Inflammatory macrophage treated with lipopolysaccharide for 1 hour (primary cell): ENCODE data around the gene RAET1L.
"Not testable (repeated sequence)": the region's sequence is repeated elsewhere in the genome, so short reads cannot be mapped to it uniquely, and the experiment has no call there.

Experiments
- DNase-seq, 2 donors: peaks; one replicate each; pipeline ENCODE4 v3.0.0-alpha.2; 2020 to 2022

RAET1L gene, protein sequence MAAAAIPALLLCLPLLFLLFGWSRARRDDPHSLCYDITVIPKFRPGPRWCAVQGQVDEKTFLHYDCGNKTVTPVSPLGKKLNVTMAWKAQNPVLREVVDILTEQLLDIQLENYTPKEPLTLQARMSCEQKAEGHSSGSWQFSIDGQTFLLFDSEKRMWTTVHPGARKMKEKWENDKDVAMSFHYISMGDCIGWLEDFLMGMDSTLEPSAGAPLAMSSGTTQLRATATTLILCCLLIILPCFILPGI

DNA sequence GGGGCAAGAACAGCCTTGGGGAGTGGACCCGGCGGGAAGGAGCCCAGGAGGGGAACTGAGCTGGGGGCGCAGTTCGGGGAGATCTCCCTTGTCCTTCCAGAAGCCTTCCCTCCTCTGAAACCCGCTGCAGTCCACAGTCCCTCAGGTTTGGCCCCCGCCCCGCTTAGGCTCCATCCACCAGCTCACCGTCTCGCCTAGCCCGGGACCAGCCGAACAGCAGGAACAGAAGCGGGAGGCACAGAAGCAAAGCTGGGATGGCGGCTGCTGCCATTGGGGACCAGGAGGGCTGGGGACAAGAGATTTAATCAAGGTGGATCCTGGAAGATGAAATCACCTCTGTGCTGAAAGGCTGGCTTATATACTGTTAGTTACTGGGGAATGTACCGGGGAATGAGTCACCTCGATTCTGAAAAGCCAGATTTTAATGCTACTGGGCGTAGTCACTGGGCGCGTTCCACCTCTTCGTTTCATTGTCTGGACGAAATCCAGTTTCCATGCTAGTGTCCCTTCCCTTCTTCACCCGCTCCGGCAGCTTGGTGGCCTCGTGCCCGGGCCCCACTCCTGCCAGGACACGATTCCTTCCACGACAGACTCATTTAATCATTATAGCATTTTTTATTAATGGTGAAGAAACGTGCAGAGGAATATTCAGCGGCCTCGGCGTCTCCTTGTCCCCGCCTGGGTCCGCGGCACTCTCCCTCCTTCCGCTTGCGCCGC lies at the start of gene RAET1L:
Gene RAET1L (minus strand): TSS at position 332 of the 717 bp plus-strand sequence. CDS start 61 bp downstream, at position 271.
- peak; percentile 23 to 25 for DNase-seq

DNA sequence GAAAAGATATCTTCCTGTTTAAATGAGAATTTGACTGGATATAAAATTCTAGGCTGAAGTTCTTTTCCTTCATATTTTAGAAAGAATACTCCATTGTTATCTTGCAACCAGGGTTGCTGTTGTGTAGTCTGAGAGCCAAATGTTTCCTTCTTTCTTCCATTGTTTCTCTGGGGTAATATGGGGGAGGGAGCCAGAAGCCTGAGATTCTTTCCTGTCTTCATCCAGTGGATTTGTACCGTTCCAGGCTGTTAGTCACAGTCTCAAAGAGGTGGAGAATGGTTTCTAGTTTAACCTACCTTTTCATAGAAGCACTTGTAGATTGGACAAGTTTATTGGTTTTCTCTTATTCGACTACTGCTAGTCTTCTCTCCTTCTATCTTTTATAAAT lies 49.7 kb upstream of the RAET1L start:
- DNase-seq, result no peak

DNA sequence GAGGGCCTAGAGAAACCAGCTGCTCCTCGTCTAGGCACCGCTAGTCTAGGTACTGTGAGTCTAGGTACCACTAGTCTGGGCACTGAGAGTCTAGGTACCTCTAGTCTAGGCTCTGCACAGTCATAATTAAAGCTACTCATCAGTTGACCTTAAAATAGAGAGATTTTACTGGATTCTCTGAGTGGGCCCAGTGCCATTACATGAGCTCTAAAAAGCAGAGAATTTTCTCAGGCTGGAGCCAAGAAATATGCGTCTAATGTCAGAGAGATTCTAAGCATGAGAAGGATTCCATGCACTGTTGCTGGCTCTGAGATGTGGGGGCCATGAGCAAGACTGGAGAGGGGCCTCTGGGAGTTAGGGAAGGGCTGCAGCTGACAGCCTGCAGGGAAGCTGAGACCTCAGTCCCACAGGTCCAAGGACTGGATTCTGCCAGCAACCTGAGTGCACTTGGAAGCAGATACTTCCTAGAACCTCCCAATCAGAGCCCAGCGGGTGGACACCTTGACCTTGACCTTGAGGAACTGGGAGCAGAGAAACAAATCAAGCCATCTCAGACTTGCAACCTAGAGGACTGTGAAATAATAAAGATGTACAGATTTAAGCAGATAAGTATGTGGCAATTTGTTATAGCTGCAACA lies 49.2 kb upstream of the RAET1L start:
- DNase-seq, result not testable (repeated sequence)

DNA sequence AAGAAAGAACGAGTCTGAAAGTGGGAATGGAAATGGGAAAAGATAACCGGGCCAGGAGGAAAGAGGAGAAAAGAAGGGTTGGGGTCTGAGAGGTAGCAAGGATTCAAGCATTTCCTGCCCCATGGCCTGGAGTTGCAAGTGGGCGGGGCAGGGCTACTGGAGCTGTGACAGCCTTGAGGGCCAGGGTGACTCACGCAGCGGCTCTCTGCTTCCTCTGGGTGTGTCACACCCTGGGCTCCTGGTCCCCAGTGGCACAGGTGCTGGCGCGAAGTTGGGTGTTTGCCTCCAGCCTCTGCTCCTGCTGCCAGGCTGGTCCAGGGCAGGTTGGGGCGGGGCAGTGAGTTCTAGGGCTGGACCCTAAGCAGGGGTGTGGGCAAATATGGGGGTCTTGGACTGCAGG lies 46.9 kb upstream of the RAET1L start:
- DNase-seq, result peak; percentile 43 to 47

DNA sequence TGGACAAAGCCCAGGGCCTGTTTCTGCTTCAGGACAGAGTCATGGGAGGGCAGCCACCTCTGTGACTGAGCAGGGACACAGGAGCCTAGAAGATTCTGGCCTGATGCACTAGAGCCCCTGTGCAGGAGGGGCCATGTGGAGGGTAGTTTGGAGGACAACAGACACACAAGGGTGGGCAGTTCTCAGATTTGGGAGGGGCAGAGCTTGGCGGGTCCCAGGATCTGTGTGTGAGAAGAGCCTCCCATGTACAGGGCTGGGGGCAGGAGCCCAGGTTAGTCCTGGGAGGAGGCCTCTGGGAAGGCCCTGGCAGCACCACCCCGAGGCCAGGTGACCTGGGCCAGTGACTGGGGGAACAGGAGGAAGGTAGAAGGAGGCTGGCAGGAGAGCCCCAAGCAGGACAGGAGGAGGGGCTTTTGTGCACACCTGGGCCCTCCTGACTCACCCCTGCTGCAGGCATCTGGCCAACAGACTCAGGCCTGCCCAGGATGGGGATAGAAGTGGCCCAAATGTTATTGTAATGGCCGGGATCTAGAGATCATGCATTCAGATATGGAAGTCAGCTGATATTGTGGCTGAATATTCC lies 45.0 kb upstream of the RAET1L start:
- no peak for DNase-seq

DNA sequence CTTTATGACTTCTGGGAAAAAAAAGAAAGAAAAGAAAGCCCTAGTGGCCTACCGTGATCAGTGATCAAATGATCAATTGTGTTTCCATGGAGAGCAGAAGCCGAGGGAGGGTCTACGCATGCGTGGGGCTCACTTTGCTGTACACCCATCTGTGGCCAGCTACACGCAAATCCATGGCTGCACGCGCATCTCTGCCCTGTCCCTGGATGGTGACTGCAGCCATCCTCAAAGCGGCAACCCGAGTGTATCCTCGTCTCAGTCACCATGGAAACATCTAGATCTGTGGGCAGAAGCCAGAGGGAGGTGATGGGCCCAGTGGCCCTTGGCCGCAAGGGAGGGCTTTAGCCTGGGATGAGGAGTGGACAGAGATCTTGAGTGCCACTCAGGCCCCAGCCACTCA lies 44.4 kb upstream of the RAET1L start:
- DNase-seq, result no peak

DNA sequence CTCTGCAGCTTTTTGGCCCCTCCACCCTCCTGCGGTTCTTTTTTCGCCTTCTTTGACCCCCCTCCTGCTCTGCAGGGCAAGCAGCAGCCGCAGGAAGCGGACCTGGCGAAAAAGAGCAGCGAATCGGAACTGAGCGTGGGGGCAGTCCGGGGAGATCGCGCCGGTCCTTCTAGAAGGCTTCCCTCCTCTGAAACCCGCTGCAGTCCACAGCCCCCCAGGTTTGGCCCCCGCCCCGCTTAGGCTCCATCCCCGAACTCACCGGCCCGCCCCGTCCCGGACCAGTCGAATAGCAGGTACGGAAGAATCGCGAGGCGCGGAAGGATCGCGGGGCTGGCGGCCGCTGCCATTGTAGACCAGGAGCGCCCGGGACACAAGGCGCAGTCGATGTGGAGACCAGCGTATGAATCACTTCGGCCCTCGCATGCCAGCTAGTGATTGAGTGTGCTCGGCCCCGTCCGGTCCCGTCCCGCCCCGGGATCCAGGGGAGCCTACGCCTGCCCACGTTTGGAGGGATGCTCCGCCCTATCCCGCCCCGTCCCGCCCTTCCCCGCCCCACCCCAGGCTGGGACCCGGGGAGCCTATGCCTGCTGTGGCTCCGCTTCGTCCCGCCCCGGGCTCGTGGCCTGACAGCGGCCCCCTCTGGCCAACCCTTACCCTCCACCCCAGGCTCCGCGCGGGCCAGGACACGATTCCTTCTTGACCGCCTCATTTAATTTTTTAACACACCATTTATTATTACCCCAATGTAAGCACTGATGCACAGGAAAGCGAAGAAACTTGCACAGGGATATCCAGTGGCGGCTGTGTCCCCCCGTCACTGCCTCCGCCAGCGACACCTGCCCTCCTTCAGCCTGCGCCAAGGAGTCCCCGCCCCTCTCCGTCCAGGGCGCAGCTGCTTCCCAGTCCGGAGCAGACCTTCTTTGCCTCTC lies 43.7 kb upstream of the RAET1L start, which contains the start of gene ULBP3:
Gene ULBP3 (minus strand): TSS at position 402 of the 929 bp plus-strand sequence. CDS start 55 bp downstream, at position 347.
- DNase-seq, result peak; percentile 74 to 80

DNA sequence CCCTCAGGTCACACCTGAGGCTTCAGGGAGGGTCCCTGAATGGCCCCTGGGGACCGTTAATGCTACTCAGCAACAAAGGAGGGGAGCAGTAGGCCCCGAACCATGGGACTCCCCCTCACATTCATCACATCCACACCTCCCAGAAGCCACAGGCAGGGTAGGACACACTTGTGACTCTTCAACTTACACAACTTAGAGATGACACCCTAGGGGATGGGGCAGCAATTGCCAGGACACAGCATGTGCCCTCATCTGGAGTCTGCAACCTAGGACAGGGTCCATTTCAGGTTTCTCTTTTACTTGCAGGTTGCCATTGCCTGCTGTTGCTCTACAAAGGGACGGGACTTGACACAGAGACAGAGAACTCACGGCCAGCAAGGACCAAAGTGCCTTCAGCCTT lies 42.8 kb upstream of the RAET1L start:
- no peak for DNase-seq

DNA sequence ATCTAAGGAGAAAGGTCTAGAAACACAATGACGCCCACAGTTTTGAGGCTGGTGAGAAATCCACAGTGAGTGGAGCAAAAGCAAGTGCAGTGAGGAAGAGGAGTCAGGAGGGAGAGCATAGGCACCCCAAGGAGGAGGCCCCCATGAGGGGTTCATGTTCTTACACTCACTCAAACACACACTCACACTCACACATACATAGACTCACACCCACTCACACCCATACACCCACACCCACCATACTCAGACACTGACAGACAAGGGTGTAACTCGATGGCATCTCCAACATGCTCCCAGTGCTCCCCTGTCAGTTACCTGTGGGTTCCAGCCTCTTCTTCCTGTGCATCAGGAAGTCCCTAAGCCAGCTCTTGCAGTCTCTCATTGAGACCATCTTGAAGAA lies 39.8 kb upstream of the RAET1L start:
- no peak for DNase-seq

DNA sequence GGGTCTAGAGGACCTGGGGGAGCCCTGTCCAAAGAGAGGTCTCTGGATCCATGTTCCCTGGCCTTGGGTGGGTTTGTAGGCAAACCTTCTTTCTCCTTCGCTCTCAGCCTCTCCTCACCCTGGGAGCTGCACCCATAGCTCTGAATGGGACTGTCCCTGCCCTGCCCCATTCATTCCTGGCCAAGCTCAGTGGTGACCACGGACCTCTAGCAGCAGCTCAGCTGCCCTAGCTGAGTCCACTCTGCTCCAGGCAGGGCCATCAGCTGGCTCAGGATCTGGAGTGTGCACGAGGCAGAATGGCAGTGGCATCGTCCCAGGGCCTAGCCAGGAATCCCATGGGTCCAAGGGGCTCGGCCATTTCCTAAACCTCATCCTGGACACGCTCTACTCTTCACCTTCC lies 38.3 kb upstream of the RAET1L start:
- DNase-seq, result no peak

DNA sequence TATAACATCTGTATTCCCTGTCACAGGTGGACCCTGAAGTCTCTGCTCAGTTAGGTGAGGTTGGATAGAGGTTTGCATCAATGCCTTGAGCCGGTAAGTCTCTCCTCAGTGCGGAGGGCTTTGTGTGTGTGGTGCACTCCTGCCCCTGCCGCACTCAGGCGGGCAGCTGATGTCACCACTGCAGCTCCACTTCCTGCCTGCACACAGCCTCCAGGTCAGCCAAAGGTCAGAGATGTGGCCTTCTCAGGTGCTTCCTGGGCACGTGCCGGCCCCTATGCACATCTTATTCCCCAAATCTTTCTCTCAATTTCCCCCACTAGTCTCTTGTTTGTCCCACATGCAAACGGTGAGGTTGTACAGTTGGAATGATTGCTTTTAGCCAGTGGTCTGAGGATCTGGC lies 34.6 kb upstream of the RAET1L start:
- not testable (repeated sequence) for DNase-seq

DNA sequence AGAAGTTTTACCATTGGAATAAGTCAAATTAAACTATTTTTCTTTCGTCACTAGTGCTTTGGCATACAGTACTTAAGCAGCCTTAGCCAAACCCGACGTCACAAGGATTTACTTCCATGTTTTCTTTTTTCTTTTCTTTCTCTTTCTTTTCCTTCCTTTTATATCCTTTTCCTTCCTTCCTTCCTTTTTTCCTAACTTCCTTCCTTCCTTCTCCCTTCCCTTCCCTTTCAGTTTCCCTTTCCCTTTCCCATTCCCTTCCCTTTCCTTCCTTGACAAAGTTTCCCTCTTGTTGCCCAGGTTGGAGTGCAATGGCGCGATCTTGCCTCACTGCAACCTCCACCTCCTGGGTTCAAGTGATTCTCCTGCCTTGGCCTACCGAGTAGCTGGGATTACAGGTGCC lies 33.7 kb upstream of the RAET1L start:
- DNase-seq, result no peak

DNA sequence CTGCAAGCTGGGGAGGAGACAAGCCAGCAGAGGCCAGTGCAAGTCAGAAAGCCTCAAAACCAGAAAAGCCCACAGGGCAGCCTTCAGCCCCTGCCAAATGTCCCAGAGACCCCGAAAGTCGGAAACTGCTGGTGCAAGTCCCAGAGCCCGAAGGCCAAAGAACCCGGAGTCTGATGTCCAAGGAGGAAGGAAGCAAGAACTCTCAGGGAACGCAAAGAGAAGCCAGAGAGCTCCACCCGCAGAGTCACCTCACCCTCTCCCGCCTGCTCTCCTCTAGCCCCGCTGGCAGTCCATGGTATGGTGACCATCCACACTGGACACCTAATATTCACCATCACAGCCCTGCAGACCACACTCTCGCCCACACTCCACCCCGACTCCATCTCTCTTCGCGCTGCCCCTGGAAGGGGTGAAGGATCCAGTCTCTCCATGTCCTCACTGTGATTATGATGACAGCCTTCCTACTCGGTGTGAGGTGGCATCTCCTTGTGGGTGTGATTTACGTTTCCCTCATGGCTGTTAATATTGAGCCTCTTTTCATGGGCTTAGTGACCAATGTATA lies 33.0 kb upstream of the RAET1L start:
- no peak for DNase-seq

DNA sequence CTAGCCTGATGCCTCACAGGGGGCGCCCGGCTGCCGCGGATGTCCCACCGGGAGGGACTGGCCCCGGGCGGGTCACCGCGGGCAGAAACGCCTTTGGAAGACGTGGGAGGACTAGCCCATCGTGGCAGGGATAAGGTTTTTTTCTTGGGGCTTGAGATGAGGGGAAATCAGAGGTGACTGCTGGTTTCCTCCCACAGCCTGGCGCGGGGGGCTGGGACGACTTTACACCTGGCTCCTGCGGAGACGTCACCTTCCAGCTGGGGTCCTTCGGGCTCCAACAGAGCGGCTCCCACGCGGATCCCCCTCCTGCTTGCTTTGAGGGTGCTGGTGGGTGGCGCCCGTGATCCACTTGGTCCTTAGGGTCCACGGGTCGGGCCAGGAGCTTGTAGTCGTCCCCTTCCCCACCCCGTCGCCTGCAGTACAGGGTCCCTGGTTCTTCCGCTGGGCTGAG lies 32.2 kb upstream of the RAET1L start:
- no peak for DNase-seq

DNA sequence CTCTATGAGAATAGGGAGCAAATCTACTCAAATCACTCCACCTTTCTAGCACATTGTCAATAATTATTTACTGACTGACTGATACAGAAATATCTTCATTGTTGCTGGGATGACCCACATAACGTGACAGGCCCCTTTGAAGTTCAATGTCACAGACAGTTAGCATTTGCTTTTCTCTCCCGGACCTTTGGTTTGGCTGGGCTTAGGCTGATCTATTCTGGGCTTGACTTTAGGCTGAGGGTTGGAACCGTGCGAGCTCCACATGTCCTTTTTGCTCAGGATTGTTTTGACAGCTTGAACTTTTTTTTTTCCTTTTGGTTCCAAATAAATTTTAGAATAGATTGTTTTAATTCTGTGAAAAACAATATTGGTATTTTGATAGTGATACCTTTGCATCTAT lies 31.6 kb upstream of the RAET1L start:
- DNase-seq, result no peak

DNA sequence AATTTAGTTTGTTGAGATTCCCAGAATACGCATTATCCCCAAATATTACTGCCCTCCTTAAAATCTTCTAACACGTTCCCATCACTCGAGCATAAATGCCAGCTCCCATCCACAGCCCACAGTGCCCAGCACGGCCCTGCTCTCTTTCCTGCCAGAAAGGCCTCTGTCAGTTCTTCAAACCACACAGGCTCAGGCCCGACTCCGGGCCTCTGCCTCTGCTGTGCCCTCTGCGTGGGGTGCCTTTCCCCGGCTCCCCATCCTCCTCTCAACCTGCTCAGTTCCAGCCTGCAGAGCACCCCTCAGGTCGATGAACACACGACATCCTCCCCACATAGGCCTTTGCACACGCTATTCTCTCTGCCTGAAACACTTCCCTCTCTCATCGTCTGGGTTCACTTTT lies 30.8 kb upstream of the RAET1L start:
- DNase-seq, result no peak

DNA sequence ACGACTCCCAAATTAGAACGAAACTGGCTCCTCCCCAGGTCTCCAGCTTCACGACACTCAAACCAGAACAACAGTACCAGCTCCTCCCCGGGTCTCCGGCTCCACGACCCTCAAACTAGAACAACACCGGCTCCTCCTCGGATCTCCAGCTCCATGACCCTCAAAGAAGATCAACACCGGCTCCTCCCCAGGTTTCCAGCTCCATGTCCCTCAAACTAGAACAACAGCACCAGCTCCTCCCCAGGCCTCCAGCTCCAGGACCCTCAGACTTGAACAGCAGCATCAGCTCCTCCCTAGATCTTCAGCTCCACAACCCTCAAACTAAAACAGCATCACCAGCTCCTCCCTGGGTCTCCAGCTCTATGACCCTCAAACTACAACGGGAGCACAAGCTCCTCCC lies 29.8 kb upstream of the RAET1L start:
- no peak for DNase-seq

DNA sequence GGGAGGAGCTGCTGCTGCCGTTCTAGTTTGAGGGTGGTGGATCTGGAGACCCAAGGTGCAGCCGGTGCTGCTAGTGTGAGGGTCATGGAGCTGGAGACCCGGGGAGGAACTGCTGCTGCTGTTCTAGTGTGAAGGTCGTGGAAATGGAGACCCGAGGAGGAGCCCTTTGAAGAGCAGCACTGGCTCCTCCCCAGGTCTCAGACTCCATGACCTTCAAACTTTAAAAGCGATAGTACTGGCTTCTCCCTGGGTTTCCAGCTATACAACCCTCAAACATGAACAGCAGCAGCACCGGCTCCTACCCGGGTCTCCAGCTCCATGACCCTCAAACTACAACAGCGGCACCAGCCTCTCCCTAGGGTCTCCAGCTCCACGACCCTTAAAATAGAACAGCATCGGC lies 28.1 kb upstream of the RAET1L start:
- DNase-seq, result no peak

DNA sequence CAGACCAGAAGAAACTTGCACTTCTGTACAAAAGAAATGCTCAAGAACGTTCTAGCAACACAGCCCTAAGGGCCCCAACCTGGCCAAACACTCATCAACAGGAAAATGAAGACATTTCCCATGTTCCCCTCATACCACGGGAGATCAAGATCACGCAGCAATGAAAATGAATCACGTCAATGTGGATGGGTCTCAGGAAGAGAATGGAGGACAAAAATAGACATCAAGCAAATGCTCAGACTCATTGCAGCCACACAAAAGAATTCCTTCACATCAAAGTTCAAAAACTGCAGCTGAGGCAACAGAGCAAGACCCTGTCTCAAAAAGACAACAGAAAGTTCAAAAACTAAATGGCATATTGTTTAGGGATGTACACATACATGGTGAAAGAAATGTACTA lies 25.5 kb upstream of the RAET1L start:
- DNase-seq, result no peak

DNA sequence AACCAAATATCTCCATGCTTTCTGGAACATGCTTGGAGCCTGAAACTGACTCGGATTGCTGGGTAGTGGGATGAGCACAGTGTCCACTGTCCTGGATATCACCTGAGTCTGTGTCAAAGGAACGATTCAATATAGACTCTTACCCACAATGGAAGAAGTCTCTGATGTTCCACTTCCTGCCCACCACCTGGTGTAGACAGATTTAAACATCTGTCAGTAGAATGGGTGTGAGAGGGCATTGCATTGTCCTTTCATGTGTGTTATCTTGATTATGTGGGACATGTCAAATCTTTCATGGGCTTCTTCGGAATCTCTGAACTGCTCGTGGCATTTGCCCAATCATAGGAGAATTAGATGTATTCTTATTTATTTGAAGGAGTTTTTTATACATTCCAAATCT lies 22.8 kb upstream of the RAET1L start:
- no peak for DNase-seq

DNA sequence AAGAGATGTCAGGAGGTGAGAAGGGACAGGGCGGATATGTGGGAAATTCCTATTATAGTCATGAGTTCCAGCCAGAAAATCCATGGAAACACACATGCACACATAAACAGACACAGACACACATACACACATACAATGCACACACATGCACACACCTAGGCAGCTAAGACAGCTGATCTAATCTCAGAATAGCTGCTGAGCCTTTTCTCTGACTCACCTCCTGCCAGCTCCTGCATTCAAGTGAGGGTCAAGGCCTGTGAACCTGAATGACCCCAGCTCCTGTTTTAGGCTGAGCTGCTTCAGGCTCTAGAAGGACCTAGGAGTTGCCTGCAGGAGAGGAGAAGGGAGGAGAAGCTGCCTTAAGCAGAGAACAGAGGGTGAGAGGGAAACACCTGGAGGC lies 21.6 kb upstream of the RAET1L start:
- no peak for DNase-seq

DNA sequence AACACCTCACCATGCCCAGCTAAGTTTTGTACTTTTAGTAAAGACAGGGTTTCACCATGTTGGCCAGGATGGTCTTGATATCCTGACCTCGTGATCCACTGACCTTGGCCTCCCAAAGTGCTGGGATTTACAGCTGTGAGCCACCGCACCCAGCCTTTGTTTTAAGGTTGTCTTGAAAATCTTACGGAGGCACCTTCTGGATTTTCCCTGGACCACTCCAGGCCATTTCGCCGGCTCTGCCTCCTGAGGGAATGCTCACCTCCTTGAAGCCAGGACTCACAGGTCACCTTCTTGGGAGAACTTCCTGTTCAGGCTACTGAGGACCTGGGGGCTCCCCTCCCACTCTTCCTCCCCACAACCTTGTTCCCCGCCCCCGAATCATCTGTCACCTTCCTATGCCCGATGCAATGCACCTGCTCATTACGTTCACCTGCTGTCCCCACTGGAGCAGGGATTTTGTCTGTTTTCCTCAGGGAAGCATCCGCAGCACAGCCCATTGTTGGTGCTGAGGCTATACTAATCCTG lies 19.4 kb upstream of the RAET1L start:
- no peak for DNase-seq
